Raji (cell line): ENCODE results near the gene COPS7A.
A peak's percentile ranks its signal among the peaks of the same experiment; 100 is the strongest.

ENCODE experiments used
- POLR2A ChIP-seq: IDR thresholded peaks from 2 replicates; pipeline ENCODE4 v1.6.1; 2011; ENCODE audit warnings: low read depth, low read length, control low read depth; ENCODE audit not compliant: insufficient read depth

COPS7A gene

GRCh38 chr12:6698352-6699046 lies 25.3 kb upstream of the COPS7A start:
- TF ChIP-seq POLR2A, result no peak

DNA sequence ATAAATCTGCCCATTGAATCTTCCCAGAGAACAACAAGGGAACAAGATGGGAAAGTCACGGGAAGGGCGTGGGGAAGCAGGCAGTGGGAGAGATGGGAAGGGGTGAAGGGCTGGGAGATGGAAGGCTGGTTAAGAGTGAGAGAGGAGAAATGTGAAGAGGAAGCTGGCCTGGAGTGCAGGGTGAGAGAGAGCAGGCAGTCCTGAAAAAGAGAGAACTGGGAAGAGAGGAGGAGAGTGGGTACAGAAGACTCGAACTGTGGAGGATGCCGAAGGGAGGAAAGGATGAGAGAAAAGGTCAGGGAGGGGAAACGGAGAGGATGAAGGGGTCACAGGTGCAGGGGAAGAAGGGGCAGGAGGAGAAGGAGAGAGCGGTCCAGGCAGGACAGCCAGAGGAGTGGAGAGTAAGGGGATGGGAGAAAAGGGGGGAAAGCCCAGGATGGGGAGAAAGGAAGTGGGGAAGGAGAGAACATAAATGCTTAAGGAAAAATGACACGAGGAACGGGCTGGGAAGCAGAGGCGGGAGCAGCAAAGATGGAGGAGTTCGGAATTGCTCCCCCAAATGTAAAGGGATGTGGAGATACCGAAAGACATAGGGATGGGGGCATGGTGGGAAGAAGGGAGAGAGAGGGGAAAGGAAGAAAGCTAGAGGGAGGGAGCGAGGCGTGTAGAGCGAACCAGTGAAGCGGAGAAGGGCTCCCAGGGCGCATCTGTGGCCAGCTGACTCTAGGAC lies 24.4 kb upstream of the COPS7A start:
- no peak for TF ChIP-seq POLR2A

- TF ChIP-seq POLR2A, result no peak
These were observed 23.7 kb upstream of the COPS7A start for GRCh38 chr12:6699989-6700645.

DNA sequence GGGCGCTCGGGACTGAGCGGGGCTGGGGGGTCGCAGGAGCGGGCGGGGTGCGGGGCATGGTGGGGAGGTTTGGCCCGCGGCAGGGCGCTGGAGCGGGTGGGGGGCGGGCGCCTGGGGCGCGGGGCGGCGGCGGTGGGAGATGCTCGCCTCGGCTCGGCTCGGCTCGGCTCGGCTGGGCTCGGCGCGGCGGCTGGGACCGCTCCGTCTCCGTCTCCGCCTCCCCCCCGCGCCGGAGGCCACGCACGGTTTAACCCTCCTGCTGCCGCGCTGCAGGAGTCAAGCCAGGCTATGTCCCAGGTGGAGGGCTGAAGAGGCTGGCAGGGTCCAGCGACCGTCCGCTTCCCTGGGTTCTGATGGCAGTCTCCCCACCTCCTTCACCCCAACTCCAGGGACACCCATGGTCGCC lies 23.2 kb upstream of the COPS7A start, which contains the start of gene PIANP:
Gene PIANP (minus strand): TSS at position 170 of the 406 bp plus-strand sequence. CDS start 2,754 bp downstream, outside the sequence.
- TF ChIP-seq POLR2A, result no peak

- no peak for TF ChIP-seq POLR2A
These were observed 22.6 kb upstream of the COPS7A start for GRCh38 chr12:6701078-6701768.

DNA sequence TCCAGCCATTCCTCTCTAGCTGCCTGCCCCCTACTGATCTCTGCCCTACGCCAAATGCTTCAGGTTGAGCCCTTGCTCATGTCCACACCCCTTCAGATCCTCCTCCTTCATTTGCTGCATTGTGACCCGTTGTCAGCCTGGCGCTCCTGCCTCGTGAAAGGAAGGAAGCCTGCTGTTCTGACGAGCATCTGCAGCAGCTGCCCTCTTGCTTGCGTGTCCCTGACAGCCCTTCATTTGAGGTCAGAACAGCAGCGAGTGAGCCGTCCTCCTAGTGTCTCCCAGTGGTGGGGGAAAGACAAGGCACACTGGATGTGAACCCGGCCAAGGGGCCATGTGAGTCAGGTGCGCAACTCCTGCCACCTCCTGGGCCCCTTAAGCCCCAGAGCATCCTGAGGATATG lies 20.2 kb upstream of the COPS7A start:
- no peak for TF ChIP-seq POLR2A

DNA sequence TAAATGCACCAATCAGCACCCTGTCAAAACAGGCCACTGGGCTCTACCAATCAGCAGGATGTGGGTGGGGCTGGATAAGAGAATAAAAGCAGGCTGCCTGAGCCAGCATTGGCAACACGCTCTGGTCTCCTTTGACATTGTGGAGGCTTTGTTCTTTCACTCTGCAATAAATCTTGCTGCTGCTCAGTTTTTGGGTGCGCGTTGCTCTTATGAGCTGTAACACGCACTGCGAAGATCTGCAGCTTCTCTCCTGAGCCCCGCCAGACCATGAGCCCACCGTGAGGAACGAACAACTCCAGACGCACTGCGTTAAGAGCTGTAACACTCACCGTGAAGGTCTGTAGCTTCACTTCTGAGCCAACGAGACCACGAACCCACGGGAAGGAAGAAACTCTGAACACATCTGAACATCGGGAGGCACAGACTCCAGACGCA lies 14.9 kb upstream of the COPS7A start:
- TF ChIP-seq POLR2A, result peak; percentile 63

DNA sequence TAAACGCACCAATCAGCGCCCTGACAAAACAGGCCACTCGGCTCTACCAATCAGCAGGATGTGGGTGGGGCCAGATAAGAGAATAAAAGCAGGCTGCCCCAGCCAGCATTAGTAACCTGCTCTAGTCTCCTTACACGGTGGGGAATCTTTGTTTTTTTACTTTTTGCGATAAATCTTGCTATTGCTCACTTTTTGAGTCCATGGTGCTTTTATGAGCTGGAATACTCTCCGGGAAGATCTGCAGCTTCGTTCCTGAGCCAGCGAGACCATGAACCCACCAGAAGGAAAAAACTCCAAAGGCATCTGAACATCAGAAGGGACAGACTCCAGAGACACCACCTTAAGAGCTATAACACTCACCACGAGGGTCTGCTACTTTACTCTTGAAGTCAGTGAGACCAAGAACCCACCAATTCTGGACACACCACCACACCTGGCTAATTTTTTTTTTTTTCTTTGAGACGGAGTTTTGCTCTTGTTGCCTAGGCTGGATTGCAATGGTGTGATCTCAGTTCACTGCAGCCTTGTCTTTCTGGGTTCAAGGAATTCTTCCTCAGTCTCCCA lies 6.9 kb upstream of the COPS7A start:
- TF ChIP-seq POLR2A, result peak; percentile 16; the same call in 1 of the 2 replicates

DNA sequence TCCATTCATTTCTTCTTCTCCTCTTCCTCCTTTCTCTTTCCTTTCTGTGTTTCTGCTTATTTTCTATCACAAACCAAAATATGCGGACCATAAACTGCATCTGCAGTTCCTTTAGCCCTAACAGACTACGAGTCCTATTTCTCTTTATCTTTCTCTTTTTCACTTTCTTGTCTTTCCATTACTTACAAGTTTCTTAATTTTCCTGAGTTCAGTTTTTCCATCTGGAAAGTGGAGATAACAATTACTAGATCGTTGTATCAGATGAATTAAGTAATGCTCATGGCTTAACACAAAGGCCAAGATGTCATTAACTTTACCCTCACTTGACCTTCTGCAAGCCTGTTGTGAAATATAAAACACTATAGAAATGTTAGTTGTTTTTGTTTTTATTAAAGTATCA lies 983 bp upstream of the COPS7A start:
- no peak for TF ChIP-seq POLR2A

DNA sequence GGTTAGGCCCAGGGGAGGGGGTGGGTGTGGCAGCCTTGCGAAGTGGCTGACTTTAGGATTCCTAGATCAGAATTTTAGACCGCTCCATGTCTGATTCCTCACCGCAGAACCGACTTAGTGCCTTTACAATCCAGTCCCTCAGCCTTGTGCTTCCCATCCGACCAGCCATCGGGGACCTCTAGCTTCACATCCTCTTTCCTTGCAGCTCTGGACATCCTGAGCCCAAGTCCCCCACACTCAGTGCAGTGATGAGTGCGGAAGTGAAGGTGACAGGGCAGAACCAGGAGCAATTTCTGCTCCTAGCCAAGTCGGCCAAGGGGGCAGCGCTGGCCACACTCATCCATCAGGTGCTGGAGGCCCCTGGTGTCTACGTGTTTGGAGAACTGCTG lies 557 bp downstream of the COPS7A start:
- no peak for TF ChIP-seq POLR2A

DNA sequence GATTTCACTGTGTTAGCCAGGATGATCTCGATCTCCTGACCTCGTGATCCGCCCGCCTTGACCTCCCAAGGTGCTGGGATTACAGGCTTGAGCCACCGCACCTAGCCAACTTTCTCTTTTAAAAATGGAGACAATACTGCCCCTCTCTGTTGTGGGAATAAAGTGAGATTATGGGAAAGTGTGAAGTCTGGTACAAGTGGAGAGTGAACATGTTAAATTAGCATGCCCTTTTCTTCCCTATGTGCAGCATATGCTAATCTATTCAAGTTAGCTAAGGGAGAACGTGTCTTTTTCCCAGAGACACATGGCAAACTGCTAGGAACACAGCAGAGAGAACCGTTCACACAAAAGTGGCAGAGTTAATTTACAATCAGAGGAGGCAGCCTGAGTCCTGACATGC lies 1.5 kb downstream of the COPS7A start:
- no peak for TF ChIP-seq POLR2A

- TF ChIP-seq POLR2A, result no peak
These were observed 5.3 kb downstream of the COPS7A start for GRCh38 chr12:6729186-6729585.

DNA sequence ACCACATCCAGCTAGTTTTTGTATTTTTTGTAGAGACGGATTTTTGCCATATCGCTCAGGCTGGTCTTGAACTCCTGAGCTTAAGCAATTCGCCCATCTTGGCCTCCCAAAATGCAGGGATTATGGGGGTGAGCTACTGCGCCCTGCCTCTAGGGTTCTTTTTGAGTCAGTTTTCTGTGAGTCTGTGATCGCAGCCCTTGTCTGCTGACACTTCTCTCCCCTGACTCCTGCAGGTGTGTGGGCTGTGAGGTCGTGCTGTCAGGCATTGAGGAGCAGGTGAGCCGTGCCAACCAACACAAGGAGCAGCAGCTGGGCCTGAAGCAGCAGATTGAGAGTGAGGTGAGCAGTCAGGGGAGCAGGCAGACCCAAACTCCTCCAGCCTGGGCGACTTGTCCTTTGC lies 6.3 kb downstream of the COPS7A start:
- TF ChIP-seq POLR2A, result no peak

DNA sequence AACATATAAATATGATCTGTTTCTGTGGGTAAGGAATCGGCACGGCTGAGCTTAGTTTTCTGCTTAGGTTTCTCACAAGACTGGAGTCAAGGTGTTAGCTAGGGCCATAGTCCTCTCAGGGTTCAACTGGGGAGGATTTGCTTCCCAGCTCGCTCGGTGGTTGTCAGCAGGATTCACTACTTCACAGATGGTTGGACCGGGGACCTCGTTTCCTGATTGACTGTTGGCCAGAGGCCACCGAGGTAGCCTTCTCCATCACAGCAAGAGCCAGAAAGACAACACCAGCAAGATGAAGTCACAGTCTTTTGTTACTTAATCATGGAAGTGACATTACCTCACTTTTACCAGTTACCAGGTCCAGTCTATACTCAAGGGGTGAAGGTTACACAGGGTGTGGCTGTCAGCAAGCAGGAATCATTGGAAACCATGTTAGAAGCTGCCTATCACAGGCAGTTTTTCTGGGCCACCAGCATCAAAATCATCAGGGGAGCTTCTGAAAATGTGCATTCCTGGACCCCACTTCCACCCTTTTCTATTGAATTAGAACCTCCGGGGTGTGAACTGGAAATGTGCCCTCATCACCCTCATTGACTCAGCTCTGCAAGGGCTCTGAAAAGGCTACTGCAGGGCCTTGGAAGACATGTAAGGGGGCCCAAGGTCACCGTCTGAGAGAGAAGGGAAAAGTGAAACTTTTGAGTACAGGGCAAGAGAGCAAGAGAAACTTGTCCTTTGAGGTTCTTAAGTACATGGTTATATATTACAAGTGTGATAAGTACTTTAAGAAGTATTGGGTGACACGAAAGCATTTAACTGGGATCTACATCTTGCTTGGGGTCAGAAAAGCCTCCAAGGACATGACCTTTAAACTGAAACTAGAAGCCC lies 10.9 kb downstream of the COPS7A start:
- no peak for TF ChIP-seq POLR2A
